Hippocampal formation (tissue), 2 donors: ENCODE results near the gene SLIT1.
"Not testable (repeated sequence)": the region's sequence is repeated elsewhere in the genome, so short reads cannot be mapped to it uniquely, and the experiment has no call there.

Experiments
- DNase-seq, 2 donors: peaks; one replicate each; lab custom pipeline; 2025; lab: John Stamatoyannopoulos, UW

Gene SLIT1

GRCh38 chr10:97046456-97047082, 139.2 kb downstream of the SLIT1 start:
- no peak for DNase-seq

GRCh38 chr10:97043563-97043855, 142.2 kb downstream of the SLIT1 start:
- DNase-seq: no peak

GRCh38 chr10:97042716-97043562, 142.8 kb downstream of the SLIT1 start:
- no peak for DNase-seq

GRCh38 chr10:97042081-97042480, 143.7 kb downstream of the SLIT1 start:
- DNase-seq: no peak

- DNase-seq: no peak
These were observed 145.1 kb downstream of the SLIT1 start for GRCh38 chr10:97040706-97041105.

GRCh38 chr10:97040248-97040584, 145.5 kb downstream of the SLIT1 start:
- DNase-seq: no peak

GRCh38 chr10:97039538-97040247, 146.1 kb downstream of the SLIT1 start:
- no peak for DNase-seq

GRCh38 chr10:97038688-97039087, 147.1 kb downstream of the SLIT1 start:
- no peak for DNase-seq

GRCh38 chr10:97037365-97038361, 148.1 kb downstream of the SLIT1 start:
- peak; percentile 70 to 77 for DNase-seq

- DNase-seq: no peak
These were observed 150.6 kb downstream of the SLIT1 start for GRCh38 chr10:97034958-97035769.

GRCh38 chr10:97034301-97034700, 151.5 kb downstream of the SLIT1 start:
- no peak for DNase-seq

GRCh38 chr10:97033841-97034240, 151.9 kb downstream of the SLIT1 start:
- DNase-seq: not testable (repeated sequence)

GRCh38 chr10:97032624-97033023, 153.1 kb downstream of the SLIT1 start:
- no peak for DNase-seq

- no peak for DNase-seq
These were observed 154.3 kb downstream of the SLIT1 start for GRCh38 chr10:97031459-97031858.

- no peak for DNase-seq
These were observed 154.9 kb downstream of the SLIT1 start for GRCh38 chr10:97030894-97031293.

- no peak for DNase-seq
These were observed 156.5 kb downstream of the SLIT1 start for GRCh38 chr10:97029271-97029670.

- DNase-seq: no peak
These were observed 157.0 kb downstream of the SLIT1 start for GRCh38 chr10:97028832-97029178.

GRCh38 chr10:97028126-97028831, 157.5 kb downstream of the SLIT1 start:
- DNase-seq: no peak

- peak; percentile 45 to 55 for DNase-seq
These were observed 160.0 kb downstream of the SLIT1 start for GRCh38 chr10:97025613-97026242.
